GM20000 (cell line): ENCODE measurements around the gene CLMN.

Experiments used
- DNase-seq: peaks from one replicate; pipeline ENCODE4 v3.0.0; 2012; ENCODE audit warnings: low spot score
- CTCF ChIP-seq: IDR thresholded peaks from 2 replicates; pipeline ENCODE4 v1.5.1; 2012; ENCODE audit warnings: mild to moderate bottlenecking, control low read depth; ENCODE audit errors: extremely low read depth, missing control alignments

The CLMN gene

DNA sequence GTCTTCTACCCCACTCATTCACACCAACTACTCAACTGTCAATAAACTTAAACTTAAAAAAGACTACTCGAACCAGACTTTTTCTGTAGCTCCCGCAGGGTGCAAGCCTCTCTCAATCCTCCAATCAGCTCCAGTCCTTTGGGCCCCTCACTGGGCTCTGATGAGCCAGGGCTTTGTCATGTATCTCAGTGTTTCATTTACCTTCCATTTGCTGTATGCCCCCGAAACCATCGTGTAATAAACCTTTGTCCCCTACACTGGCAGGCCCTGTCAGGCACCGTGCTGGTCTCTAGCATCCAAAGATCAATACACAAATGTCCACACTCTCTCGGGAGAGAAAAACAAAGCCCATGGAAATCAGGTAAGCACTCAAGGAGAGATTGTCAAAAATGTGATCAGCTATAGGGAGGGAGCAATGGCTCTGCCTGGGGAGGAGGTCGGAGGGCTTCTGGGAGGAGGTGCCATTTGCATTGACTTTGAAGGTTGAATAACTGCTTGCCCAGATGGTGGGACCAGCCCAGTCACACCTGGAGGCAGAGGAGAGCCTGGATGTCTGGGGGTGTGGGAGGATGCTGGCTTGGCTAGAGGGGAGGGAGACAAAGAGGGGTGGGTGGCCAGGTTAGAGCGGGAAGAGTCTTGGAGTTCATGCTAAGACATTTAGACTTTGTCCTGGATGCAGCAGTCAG lies 120.3 kb downstream of the CLMN start:
- no peak for DNase-seq
- TF ChIP-seq CTCF = no peak

- TF ChIP-seq CTCF = no peak
- no peak for DNase-seq
Observed at GRCh38 chr14:95198320-95198719, 121.4 kb downstream of the CLMN start.

DNA sequence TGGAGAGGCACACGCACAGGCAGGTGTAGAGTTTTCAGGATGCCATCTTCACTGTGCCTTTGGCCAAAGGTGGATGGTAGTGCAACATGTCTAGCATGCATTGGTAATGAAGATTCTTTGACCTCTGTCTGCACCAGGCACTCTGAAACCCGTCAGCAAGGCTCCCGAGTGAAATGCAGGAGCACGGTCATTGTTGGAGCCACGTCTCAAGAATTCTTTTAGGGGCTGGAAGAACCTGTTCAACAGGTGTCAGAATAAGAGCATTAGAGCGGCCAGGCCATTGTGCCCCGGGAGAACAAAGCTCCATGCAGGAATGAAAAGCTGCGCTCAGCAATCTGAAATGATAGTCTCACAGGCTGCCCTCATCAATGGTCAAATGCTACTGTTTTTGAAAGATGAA lies 122.2 kb downstream of the CLMN start:
- DNase-seq = no peak
- no peak for TF ChIP-seq CTCF

GRCh38 chr14:95196826-95197545 lies 122.7 kb downstream of the CLMN start:
- DNase-seq = no peak

DNA sequence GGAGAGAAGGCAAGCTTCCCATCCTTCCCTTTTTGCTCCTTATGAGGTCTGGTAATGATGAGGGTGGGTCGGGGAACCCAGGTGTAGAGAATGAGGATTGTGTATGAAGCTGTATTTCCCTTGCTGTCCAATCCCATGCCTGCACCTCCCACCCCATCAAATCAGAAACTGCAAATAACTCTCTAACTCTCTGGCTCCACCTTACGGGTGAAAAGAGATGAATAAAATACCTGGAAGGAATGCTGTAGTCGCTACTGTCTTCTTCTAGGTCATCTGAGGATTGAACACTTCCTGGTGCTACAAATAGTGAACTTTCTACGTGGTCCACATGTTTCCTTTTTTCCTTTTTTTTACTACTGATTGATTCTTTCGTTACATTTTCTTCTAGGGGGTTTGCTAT lies 123.4 kb downstream of the CLMN start:
- peak; percentile 61 for DNase-seq
- TF ChIP-seq CTCF = peak; percentile 26

More at GRCh38 chr14:95196826-95197545, 122.7 kb downstream of the CLMN start:
- no peak for TF ChIP-seq CTCF

- no peak for DNase-seq
- TF ChIP-seq CTCF = no peak
Observed at GRCh38 chr14:95195031-95195430, 124.7 kb downstream of the CLMN start.

GRCh38 chr14:95193081-95193480 lies 126.6 kb downstream of the CLMN start:
- DNase-seq = no peak
- no peak for TF ChIP-seq CTCF
